ENCODE data around the gene TFF3.

- TF ChIP-seq CTCF (IDR thresholded peaks at IDR 0.05 in 8 of 11, conservative IDR thresholded peaks at IDR 0.05 in 3 of 11) (no peak), POLR2A (IDR thresholded peaks at IDR 0.05) (no peak)
Measured at GRCh38 chr21:42280356-42281180, 34.6 kb downstream of the TFF3 start.

All from spleen (tissue), 7 donors.